GM23338 (cell line): ENCODE results near the gene DENND11.

Experiments
- EZH2 ChIP-seq: fragments of 200-600 bp; sonication (generic); IDR thresholded peaks from one replicate; pipeline ENCODE4 v1.8.0; 2017; ENCODE audit warnings: antibody characterized with exemption, mild to moderate bottlenecking, low read depth; ENCODE audit not compliant: unreplicated experiment
- POLR2AphosphoS5 ChIP-seq: IDR thresholded peaks from 2 replicates; pipeline ENCODE4 v1.6.1; 2016; ENCODE audit warnings: antibody characterized with exemption, low read depth
- STAT1 ChIP-seq: IDR thresholded peaks from one replicate; pipeline ENCODE4 v1.6.1; 2016; ENCODE audit warnings: antibody characterized with exemption; ENCODE audit not compliant: unreplicated experiment
- TF ChIP-seq, protein P1 (sequence below), 2 experiments: fragments of 200-600 bp in 1 of 2; sonication (generic) in 1 of 2; conservative IDR thresholded peaks; 2 replicates each; pipeline versions ENCODE4 v1.5.1 to v1.6.1; 2016 to 2017; ENCODE audit warnings: antibody characterized with exemption in 2 of 2, low read depth in 2 of 2, mild to moderate bottlenecking in 2 of 2, moderate library complexity in 1 of 2
- TF ChIP-seq, protein P2 (sequence below): IDR thresholded peaks from 2 replicates; pipeline ENCODE4 v1.6.1; 2016; ENCODE audit warnings: antibody characterized with exemption

DNA sequence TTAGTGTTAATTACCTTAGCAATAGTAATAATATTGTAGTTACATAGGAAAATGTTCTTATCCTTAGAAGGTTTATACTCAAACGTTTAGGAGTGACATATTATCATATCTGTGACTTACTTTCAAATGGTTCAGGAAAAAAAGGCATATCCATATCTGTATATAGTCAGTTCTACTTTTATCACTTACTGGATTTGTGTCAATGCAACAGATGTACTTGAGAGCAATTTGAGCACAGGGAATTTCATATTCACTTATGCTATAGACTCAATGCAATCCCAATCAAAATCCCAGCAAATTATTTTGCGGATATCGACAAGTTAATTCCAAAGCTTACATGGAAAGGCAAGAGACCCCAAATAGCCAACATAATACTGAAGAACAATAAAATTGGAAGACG lies 10.0 kb downstream of the DENND11 start:
- TF ChIP-seq, protein P1, sequence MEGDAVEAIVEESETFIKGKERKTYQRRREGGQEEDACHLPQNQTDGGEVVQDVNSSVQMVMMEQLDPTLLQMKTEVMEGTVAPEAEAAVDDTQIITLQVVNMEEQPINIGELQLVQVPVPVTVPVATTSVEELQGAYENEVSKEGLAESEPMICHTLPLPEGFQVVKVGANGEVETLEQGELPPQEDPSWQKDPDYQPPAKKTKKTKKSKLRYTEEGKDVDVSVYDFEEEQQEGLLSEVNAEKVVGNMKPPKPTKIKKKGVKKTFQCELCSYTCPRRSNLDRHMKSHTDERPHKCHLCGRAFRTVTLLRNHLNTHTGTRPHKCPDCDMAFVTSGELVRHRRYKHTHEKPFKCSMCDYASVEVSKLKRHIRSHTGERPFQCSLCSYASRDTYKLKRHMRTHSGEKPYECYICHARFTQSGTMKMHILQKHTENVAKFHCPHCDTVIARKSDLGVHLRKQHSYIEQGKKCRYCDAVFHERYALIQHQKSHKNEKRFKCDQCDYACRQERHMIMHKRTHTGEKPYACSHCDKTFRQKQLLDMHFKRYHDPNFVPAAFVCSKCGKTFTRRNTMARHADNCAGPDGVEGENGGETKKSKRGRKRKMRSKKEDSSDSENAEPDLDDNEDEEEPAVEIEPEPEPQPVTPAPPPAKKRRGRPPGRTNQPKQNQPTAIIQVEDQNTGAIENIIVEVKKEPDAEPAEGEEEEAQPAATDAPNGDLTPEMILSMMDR (conservative IDR thresholded peaks at IDR 0.05; ENCODE audit: low read depth in 2 of 2) = no peak
- TF ChIP-seq POLR2AphosphoS5 (no peak), EZH2 (no peak), STAT1 (no peak)
- TF ChIP-seq, protein P2, sequence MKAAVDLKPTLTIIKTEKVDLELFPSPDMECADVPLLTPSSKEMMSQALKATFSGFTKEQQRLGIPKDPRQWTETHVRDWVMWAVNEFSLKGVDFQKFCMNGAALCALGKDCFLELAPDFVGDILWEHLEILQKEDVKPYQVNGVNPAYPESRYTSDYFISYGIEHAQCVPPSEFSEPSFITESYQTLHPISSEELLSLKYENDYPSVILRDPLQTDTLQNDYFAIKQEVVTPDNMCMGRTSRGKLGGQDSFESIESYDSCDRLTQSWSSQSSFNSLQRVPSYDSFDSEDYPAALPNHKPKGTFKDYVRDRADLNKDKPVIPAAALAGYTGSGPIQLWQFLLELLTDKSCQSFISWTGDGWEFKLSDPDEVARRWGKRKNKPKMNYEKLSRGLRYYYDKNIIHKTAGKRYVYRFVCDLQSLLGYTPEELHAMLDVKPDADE = no peak
